Measurements from ENCODE around the gene ZSCAN25. TPM values are rescaled to one million over a fixed set of nuclear protein-coding genes. Genes with fewer than 3 reads are reported as not detected.
A peak's percentile ranks its signal among the peaks of the same experiment; 100 is the strongest.

The ZSCAN25 gene
- total and polyA plus RNA-seq, 2 of the 13 experiments (the other 11 are each of a cell fraction or from before 2014, with no cell fraction given), result 12.1 to 16.8 TPM

DNA sequence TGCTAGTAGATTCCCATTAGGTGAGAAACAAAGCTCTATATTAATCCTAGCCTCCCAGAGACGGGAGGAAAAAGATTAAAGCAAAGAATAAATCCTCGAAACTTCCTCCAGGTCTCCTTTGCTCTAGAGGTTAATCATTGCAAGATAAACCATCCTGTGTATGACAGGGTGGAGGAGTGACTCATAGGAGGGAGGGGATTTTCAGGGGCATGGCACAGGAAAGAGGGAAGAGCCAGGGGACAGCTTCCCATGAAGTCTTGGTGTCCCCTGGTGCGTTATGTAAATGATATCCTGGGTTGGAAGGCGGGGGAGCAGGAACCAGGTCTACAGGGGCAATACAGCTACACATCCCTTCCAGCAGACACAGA is 62.3 kb downstream of the ZSCAN25 start (continued):
- TF ChIP-seq EP300 (IDR thresholded peaks at IDR 0.05; ENCODE audit: low read depth in 2 of 2, low read length in 2 of 2), result peak in 1 of 2 experiments; percentile 73; a peak in 2 of 4 replicates
- TF ChIP-seq EP300 (CRISPR knock-in tag; IDR thresholded peaks at IDR 0.05; ENCODE audit: borderline replicate concordance), result no peak
- TF ChIP-seq ZBTB37 (CRISPR knock-in tag; IDR thresholded peaks at IDR 0.05), result peak; percentile 24; the same call in 1 of the 2 replicates
- no peak for TF ChIP-seq ZBTB8A (CRISPR knock-in tag; IDR thresholded peaks at IDR 0.05; ENCODE audit: borderline replicate concordance, low read depth)
- no peak for TF ChIP-seq POLR2A (IDR thresholded peaks at IDR 0.05; ENCODE audit: insufficient read depth in 1 of 2, low read depth in 2 of 2, low read length in 2 of 2)
- no peak for TF ChIP-seq IKZF4 (CRISPR knock-in tag; IDR thresholded peaks at IDR 0.05; ENCODE audit: borderline replicate concordance, low read depth, not compliant biosample characterization)
- TF ChIP-seq SALL1 (CRISPR knock-in tag; IDR thresholded peaks at IDR 0.05), result peak; percentile 63
- peak; percentile 97 for TF ChIP-seq FOSL2 (CRISPR knock-in tag; IDR thresholded peaks at IDR 0.05)
- TF ChIP-seq ZNF740 (CRISPR knock-in tag; IDR thresholded peaks at IDR 0.05), result 0 out of 2 replicates have a peak, but pooled peaks have one; percentile 36
- TF ChIP-seq TOPORS (CRISPR knock-in tag; IDR thresholded peaks at IDR 0.05), result no peak

GRCh38 chr7:99679400-99680191 is 62.9 kb downstream of the ZSCAN25 start, which contains the start of gene CYP3A5:
TSS of gene CYP3A5 (minus strand) at chr7:99679996. CDS start at chr7:99679896, 100 bp downstream.
- Histone ChIP-seq H3K4me3 (replicated peaks in 1 of 3; ENCODE audit: insufficient read depth in 1 of 3, low read depth in 2 of 3, low read length in 3 of 3) (0 out of 6 replicates have a peak within 1 kb of the TSS, but pooled peaks of 1 of the 3 experiments have one; percentile 17), H3K4me1 (ENCODE audit: insufficient read depth, low read length) (peaks cover 51% of the 10 kb centered on the region), H3K27ac (ENCODE audit: extremely low read length, insufficient read depth, low read length) (peak within 1 kb of the TSS; percentile 0), H2AFZ (ENCODE audit: low read length) (no peak within 1 kb of the TSS), H3K27me3 (ENCODE audit: control insufficient read depth in 1 of 2, insufficient read depth in 2 of 2, low read length in 2 of 2) (no peaks in the 10 kb centered on the region), H3K36me3 (replicated peaks in 1 of 2; ENCODE audit: control insufficient read depth in 1 of 2, insufficient read depth in 2 of 2, low read length in 2 of 2) (no peaks in the 10 kb centered on the region), H3K79me2 (ENCODE audit: insufficient read depth, low read length) (no peaks in the 10 kb centered on the region), H3K9ac (ENCODE audit: insufficient read depth, low read depth, low read length) (0 out of 2 replicates have a peak within 1 kb of the TSS, but pooled peaks have one; percentile 3), H4K20me1 (ENCODE audit: insufficient read depth, low read length) (no peaks in the 10 kb centered on the region), H3K9me3 (ENCODE audit: low read length) (0 out of 2 replicates have a peak, but pooled peaks cover 4% of the 10 kb centered on the region), H3K4me2 (ENCODE audit: low read depth, low read length) (peak within 1 kb of the TSS; percentile 37)
- FAIRE-seq (no peak), ATAC-seq (no peak; the same call in 2 of the 3 replicates), DNase-seq (ENCODE audit: low spot score) (no peak)
- in situ Hi-C loops (cut with HindIII; ENCODE audit: extremely low pct_ligation_motif_present, low pct_unique_long_range_greater_than_20kb) (no loop called here), intact Hi-C loops (cut with micrococcal nuclease; ENCODE audit: unreplicated experiment) (no loop called here)
- CTCF ChIA-PET (ENCODE audit: low intra/inter-chr PET ratio, low total read pairs), result no interaction called here
- WGBS (ENCODE audit: low lambda C conversion rate), result 79% methylated on average over 10 of the region's 10 CpGs
- TSS peak; percentile 86 for BruUV-seq (replicated peaks)
- POLR2A ChIA-PET, result interaction anchor here (1.0 to 6.0 kb wide), 5 partner anchors 15 to 158 kb away, joined by 3 to 119 read pairs (median 3); partner anchors contain the start of genes CYP3A43 and ZSCAN25
- TF ChIP-seq, protein P1, sequence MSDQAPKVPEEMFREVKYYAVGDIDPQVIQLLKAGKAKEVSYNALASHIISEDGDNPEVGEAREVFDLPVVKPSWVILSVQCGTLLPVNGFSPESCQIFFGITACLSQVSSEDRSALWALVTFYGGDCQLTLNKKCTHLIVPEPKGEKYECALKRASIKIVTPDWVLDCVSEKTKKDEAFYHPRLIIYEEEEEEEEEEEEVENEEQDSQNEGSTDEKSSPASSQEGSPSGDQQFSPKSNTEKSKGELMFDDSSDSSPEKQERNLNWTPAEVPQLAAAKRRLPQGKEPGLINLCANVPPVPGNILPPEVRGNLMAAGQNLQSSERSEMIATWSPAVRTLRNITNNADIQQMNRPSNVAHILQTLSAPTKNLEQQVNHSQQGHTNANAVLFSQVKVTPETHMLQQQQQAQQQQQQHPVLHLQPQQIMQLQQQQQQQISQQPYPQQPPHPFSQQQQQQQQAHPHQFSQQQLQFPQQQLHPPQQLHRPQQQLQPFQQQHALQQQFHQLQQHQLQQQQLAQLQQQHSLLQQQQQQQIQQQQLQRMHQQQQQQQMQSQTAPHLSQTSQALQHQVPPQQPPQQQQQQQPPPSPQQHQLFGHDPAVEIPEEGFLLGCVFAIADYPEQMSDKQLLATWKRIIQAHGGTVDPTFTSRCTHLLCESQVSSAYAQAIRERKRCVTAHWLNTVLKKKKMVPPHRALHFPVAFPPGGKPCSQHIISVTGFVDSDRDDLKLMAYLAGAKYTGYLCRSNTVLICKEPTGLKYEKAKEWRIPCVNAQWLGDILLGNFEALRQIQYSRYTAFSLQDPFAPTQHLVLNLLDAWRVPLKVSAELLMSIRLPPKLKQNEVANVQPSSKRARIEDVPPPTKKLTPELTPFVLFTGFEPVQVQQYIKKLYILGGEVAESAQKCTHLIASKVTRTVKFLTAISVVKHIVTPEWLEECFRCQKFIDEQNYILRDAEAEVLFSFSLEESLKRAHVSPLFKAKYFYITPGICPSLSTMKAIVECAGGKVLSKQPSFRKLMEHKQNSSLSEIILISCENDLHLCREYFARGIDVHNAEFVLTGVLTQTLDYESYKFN (CRISPR knock-in tag; conservative IDR thresholded peaks at IDR 0.05), result peak; percentile 1; the same call in 1 of the 2 replicates
- TF ChIP-seq NFYB (CRISPR knock-in tag; IDR thresholded peaks at IDR 0.05) (peak; percentile 20; the same call in 1 of the 2 replicates), KLF16 (CRISPR knock-in tag; IDR thresholded peaks at IDR 0.05) (no peak), ZNF740 (CRISPR knock-in tag; IDR thresholded peaks at IDR 0.05) (0 out of 2 replicates have a peak, but pooled peaks have one; percentile 2), STAT5B (CRISPR knock-in tag; IDR thresholded peaks at IDR 0.05) (no peak)
- TF ChIP-seq, protein P2, sequence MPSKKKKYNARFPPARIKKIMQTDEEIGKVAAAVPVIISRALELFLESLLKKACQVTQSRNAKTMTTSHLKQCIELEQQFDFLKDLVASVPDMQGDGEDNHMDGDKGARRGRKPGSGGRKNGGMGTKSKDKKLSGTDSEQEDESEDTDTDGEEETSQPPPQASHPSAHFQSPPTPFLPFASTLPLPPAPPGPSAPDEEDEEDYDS (CRISPR knock-in tag; IDR thresholded peaks at IDR 0.05), result peak; percentile 63

Measured in HepG2 (cell line).